ENCODE measurements around the gene MPL. TPM values are rescaled to one million over a fixed set of nuclear protein-coding genes. Genes with fewer than 3 reads are reported as not detected.
A peak's percentile ranks its signal among the peaks of the same experiment; 100 is the strongest.

The MPL gene
- total RNA-seq, 4 donors from 2014 or later, result not detected

- no peaks in the 10 kb centered on the region for H3K27me3 ChIP-seq
- peak in 1 of 2 donors; percentile 37 for DNase-seq (ENCODE audit: low spot score in 2 of 2)
- H3K4me3 ChIP-seq, result no peak overlapping the region
- H3K9me3 ChIP-seq, result no peaks in the 10 kb centered on the region
- WGBS, result 88% methylated on average over 6 of the region's 6 CpGs
- H3K36me3 ChIP-seq, result no peaks in the 10 kb centered on the region
- no peak overlapping the region for H3K27ac ChIP-seq
- H3K4me1 ChIP-seq, result no peaks in the 10 kb centered on the region
- no peak for TF ChIP-seq POLR2A (IDR thresholded peaks at IDR 0.05)
- TF ChIP-seq EP300 (IDR thresholded peaks at IDR 0.05), result no peak
- no peak for TF ChIP-seq CTCF (IDR thresholded peaks at IDR 0.05)
- no peak for TF ChIP-seq POLR2AphosphoS5 (IDR thresholded peaks at IDR 0.05)
Observed at GRCh38 chr1:43339584-43340232, 2.1 kb downstream of the MPL start.

GRCh38 chr1:43340559-43340958 is 2.9 kb downstream of the MPL start:
- H3K4me1 ChIP-seq, result no peaks in the 10 kb centered on the region
- TF ChIP-seq CTCF (IDR thresholded peaks at IDR 0.05) (no peak), POLR2AphosphoS5 (IDR thresholded peaks at IDR 0.05) (no peak), EP300 (IDR thresholded peaks at IDR 0.05) (no peak), POLR2A (IDR thresholded peaks at IDR 0.05) (no peak)
- H3K9me3 ChIP-seq, result no peaks in the 10 kb centered on the region
- DNase-seq (ENCODE audit: low spot score in 2 of 2), result no peak
- no peak overlapping the region for H3K27ac ChIP-seq
- no peak overlapping the region for H3K4me3 ChIP-seq
- H3K36me3 ChIP-seq, result no peaks in the 10 kb centered on the region
- WGBS, result 73% methylated on average over 1 of the region's 1 CpG
- H3K27me3 ChIP-seq, result no peaks in the 10 kb centered on the region

GRCh38 chr1:43344267-43344850 is 6.7 kb downstream of the MPL start:
- 69% methylated on average over 4 of the region's 4 CpGs for WGBS
- Histone ChIP-seq H3K9me3 (no peaks in the 10 kb centered on the region), H3K4me1 (peaks cover 14% of the 10 kb centered on the region), H3K27me3 (no peaks in the 10 kb centered on the region), H3K27ac (no peak overlapping the region), H3K36me3 (no peaks in the 10 kb centered on the region), H3K4me3 (no peak overlapping the region)
- TF ChIP-seq CTCF (IDR thresholded peaks at IDR 0.05) (no peak), EP300 (IDR thresholded peaks at IDR 0.05) (no peak), POLR2AphosphoS5 (IDR thresholded peaks at IDR 0.05) (no peak), POLR2A (IDR thresholded peaks at IDR 0.05) (no peak)
- peak in 1 of 2 donors; percentile 19 for DNase-seq (ENCODE audit: low spot score in 2 of 2)

GRCh38 chr1:43345120-43345519 is 7.5 kb downstream of the MPL start:
- 71% methylated on average over 3 of the region's 3 CpGs for WGBS
- DNase-seq (ENCODE audit: low spot score in 2 of 2), result peak in 1 of 2 donors; percentile 6
- Histone ChIP-seq H3K9me3 (no peaks in the 10 kb centered on the region), H3K4me3 (no peak overlapping the region), H3K36me3 (no peaks in the 10 kb centered on the region), H3K27me3 (no peaks in the 10 kb centered on the region), H3K4me1 (peaks cover 21% of the 10 kb centered on the region), H3K27ac (no peak overlapping the region)
- TF ChIP-seq POLR2A (IDR thresholded peaks at IDR 0.05) (no peak), CTCF (IDR thresholded peaks at IDR 0.05) (no peak), EP300 (IDR thresholded peaks at IDR 0.05) (no peak), POLR2AphosphoS5 (IDR thresholded peaks at IDR 0.05) (no peak)

GRCh38 chr1:43346636-43347035 is 9.0 kb downstream of the MPL start:
- no peak for DNase-seq (ENCODE audit: low spot score in 2 of 2)
- no peaks in the 10 kb centered on the region for H3K9me3 ChIP-seq
- 91% methylated on average over 5 of the region's 5 CpGs for WGBS
- no peak overlapping the region for H3K4me3 ChIP-seq
- H3K27me3 ChIP-seq, result no peaks in the 10 kb centered on the region
- TF ChIP-seq EP300 (IDR thresholded peaks at IDR 0.05) (no peak), POLR2AphosphoS5 (IDR thresholded peaks at IDR 0.05) (no peak), CTCF (IDR thresholded peaks at IDR 0.05) (no peak), POLR2A (IDR thresholded peaks at IDR 0.05) (no peak)
- no peak overlapping the region for H3K27ac ChIP-seq
- no peaks in the 10 kb centered on the region for H3K36me3 ChIP-seq
- peaks cover 22% of the 10 kb centered on the region for H3K4me1 ChIP-seq
